Astrocyte (in vitro differentiated cells and primary cell): ENCODE results near the gene AACS. TPM values are rescaled to one million over a fixed set of nuclear protein-coding genes. Genes with fewer than 3 reads are reported as not detected.

Experiments
- DNase-seq: peaks from one replicate; pipeline ENCODE4 v3.0.0-alpha.2; 2010; ENCODE audit warnings: low read depth
- FAIRE-seq: peaks from 2 replicates; lab custom pipeline; 2011; peaks lifted over from hg19 to GRCh38; lab: Jason Lieb, UNC
- H2AFZ ChIP-seq: 2 replicates; pipeline ENCODE4 v1.6.0; 2012; ENCODE audit warnings: low read depth, low read length, inconsistent platforms
- H3K27ac ChIP-seq: 2 replicates; pipeline ENCODE4 v1.5.1; 2011; ENCODE audit warnings: low read depth, low read length, inconsistent platforms
- H3K27me3 ChIP-seq: 2 replicates; pipeline ENCODE4 v1.6.0; 2011; ENCODE audit warnings: low read length, inconsistent platforms; ENCODE audit not compliant: insufficient read depth
- H3K36me3 ChIP-seq: 2 replicates; pipeline ENCODE4 v1.5.1; 2011; ENCODE audit warnings: low read length, inconsistent platforms; ENCODE audit not compliant: insufficient read depth
- H3K4me1 ChIP-seq: 2 replicates; pipeline ENCODE4 v1.5.1; 2011; ENCODE audit warnings: low read length, inconsistent platforms; ENCODE audit not compliant: insufficient read depth
- H3K4me2 ChIP-seq: 2 replicates; pipeline ENCODE4 v1.6.0; 2012; ENCODE audit warnings: low read length, inconsistent platforms
- H3K4me3 ChIP-seq: 2 replicates; pipeline ENCODE4 v1.5.1; 2011; ENCODE audit warnings: low read depth, mild to moderate bottlenecking, low read length, inconsistent platforms; ENCODE audit not compliant: insufficient read depth
- H3K79me2 ChIP-seq: 2 replicates; pipeline ENCODE4 v1.6.0; 2012; ENCODE audit warnings: mild to moderate bottlenecking, low read length, inconsistent platforms; ENCODE audit not compliant: insufficient read depth
- H3K9ac ChIP-seq: 2 replicates; pipeline ENCODE4 v1.6.0; 2012; ENCODE audit warnings: mild to moderate bottlenecking, low read length, inconsistent platforms
- H3K9me3 ChIP-seq: 2 replicates; pipeline ENCODE4 v1.5.1; 2012; ENCODE audit warnings: low read depth, mild to moderate bottlenecking, low read length, inconsistent platforms; ENCODE audit not compliant: insufficient read depth
- H4K20me1 ChIP-seq: 2 replicates; pipeline ENCODE4 v1.6.0; 2012; ENCODE audit warnings: low read length, inconsistent platforms; ENCODE audit not compliant: insufficient read depth
- H3K27ac Mint-ChIP-seq: one replicate; pipeline ENCODE4 v1.8.0; 2021; ENCODE audit warnings: mild to moderate bottlenecking, mixed read lengths; ENCODE audit not compliant: unreplicated experiment
- H3K27me3 Mint-ChIP-seq: one replicate; pipeline ENCODE4 v1.8.0; 2021; ENCODE audit warnings: low read depth, mixed read lengths; ENCODE audit not compliant: unreplicated experiment
- H3K36me3 Mint-ChIP-seq: one replicate; pipeline ENCODE4 v1.8.0; 2021; ENCODE audit warnings: low read depth, mixed read lengths; ENCODE audit not compliant: unreplicated experiment
- H3K4me1 Mint-ChIP-seq: one replicate; pipeline ENCODE4 v1.8.0; 2021; ENCODE audit warnings: low read depth, mixed read lengths; ENCODE audit not compliant: unreplicated experiment
- H3K4me3 Mint-ChIP-seq: one replicate; pipeline ENCODE4 v1.8.0; 2021; ENCODE audit warnings: mild to moderate bottlenecking, moderate library complexity, mixed read lengths; ENCODE audit not compliant: unreplicated experiment
- H3K9me3 Mint-ChIP-seq: one replicate; pipeline ENCODE4 v1.8.0; 2021; ENCODE audit warnings: mild to moderate bottlenecking, mixed read lengths; ENCODE audit not compliant: unreplicated experiment
- EZH2 ChIP-seq: IDR thresholded peaks from 2 replicates; pipeline ENCODE4 v1.6.1; 2012; ENCODE audit warnings: mild to moderate bottlenecking, low read length, inconsistent platforms; ENCODE audit not compliant: insufficient read depth
- total RNA-seq: library from RNA; stranded (reverse); gene quantifications from 2 replicates; pipeline ENCODE4 v1.2.1, GENCODE V29; 2021
- TF ChIP-seq, protein P1 (sequence below): IDR thresholded peaks from 2 replicates; pipeline ENCODE4 v1.5.1; 2011; ENCODE audit warnings: low read depth, mild to moderate bottlenecking, inconsistent platforms, low read length, moderate library complexity; ENCODE audit not compliant: insufficient read depth

The AACS gene
- total RNA-seq, 1 donor from 2014 or later, result 22.5 TPM

DNA sequence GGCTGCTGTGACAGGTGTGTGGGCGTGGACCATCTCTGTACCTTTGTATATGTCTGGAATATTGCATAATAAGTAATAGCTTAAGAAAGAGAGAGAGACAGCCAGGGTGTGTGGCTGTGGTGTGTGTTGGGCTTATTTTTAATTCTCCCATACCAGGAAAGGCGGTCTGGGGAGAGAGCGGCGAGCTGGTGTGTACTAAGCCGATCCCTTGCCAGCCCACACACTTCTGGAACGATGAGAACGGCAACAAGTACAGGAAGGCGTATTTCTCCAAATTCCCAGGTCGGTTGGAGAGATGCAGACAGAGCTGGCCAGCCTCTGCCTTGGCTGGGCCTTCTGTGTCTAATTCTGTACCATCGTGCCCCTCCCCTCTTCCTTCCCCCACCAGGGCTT lies 63.9 kb downstream of the AACS start:
- Mint-ChIP-seq H3K4me1 (peaks cover 9% of the 10 kb centered on the region), H3K4me3 (no peak overlapping the region), H3K36me3 (peaks cover 26% of the 10 kb centered on the region), H3K27me3 (no peaks in the 10 kb centered on the region), H3K27ac (no peak overlapping the region), H3K9me3 (no peaks in the 10 kb centered on the region)
- Histone ChIP-seq H3K27ac (no peak overlapping the region), H3K4me3 (no peak overlapping the region), H3K9ac (no peak overlapping the region), H3K4me2 (no peak overlapping the region), H4K20me1 (no peaks in the 10 kb centered on the region), H3K36me3 (peaks cover 20% of the 10 kb centered on the region), H3K79me2 (no peaks in the 10 kb centered on the region), H3K4me1 (no peaks in the 10 kb centered on the region), H3K9me3 (no peaks in the 10 kb centered on the region), H2AFZ (no peak overlapping the region), H3K27me3 (no peaks in the 10 kb centered on the region)
- TF ChIP-seq EZH2, result no peak
- TF ChIP-seq, protein P1, sequence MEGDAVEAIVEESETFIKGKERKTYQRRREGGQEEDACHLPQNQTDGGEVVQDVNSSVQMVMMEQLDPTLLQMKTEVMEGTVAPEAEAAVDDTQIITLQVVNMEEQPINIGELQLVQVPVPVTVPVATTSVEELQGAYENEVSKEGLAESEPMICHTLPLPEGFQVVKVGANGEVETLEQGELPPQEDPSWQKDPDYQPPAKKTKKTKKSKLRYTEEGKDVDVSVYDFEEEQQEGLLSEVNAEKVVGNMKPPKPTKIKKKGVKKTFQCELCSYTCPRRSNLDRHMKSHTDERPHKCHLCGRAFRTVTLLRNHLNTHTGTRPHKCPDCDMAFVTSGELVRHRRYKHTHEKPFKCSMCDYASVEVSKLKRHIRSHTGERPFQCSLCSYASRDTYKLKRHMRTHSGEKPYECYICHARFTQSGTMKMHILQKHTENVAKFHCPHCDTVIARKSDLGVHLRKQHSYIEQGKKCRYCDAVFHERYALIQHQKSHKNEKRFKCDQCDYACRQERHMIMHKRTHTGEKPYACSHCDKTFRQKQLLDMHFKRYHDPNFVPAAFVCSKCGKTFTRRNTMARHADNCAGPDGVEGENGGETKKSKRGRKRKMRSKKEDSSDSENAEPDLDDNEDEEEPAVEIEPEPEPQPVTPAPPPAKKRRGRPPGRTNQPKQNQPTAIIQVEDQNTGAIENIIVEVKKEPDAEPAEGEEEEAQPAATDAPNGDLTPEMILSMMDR, result no peak
- DNase-seq, result no peak
- FAIRE-seq, result no peak

DNA sequence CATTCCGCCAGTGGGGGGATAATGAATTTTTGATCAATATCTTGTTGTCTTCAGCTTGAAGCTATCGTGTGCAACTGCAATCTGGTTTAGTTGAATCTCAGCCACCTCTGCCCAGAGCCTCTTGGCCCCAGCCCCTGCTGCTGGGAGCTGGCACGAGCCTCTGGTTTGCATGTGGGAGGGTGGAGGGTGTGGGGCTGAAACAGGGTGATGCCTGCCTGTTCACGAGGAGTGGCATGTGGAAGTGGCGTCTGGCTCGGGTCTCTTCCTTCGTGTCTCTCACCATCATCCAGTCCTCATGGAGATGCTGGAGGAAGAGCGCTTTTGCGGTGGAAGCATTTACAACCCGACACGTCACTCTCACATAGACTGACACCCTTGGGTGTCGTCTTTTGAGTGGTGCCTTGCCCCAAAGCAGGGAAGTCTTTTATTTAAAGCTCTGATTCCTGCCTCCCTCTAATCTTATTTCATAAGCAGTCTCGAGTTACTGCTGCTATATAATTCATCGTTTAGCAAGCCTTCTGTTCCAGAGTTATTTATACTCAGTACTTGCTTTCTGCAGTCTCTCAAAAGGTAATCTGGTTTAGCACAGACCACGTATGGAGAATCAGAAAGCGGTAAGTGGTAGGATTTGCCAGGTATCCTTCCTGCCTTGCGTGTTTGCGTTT lies 64.5 kb downstream of the AACS start:
- Histone ChIP-seq H3K79me2 (no peaks in the 10 kb centered on the region), H3K9ac (no peak overlapping the region), H3K4me1 (no peaks in the 10 kb centered on the region), H3K27me3 (no peaks in the 10 kb centered on the region), H3K9me3 (no peaks in the 10 kb centered on the region), H4K20me1 (no peaks in the 10 kb centered on the region), H3K36me3 (peaks cover 17% of the 10 kb centered on the region), H3K4me2 (no peak overlapping the region), H3K4me3 (no peak overlapping the region), H3K27ac (no peak overlapping the region), H2AFZ (no peak overlapping the region)
- Mint-ChIP-seq H3K36me3 (peaks cover 26% of the 10 kb centered on the region), H3K4me3 (no peak overlapping the region), H3K27ac (no peak overlapping the region), H3K27me3 (no peaks in the 10 kb centered on the region), H3K9me3 (no peaks in the 10 kb centered on the region), H3K4me1 (peaks cover 9% of the 10 kb centered on the region)
- DNase-seq (no peak), FAIRE-seq (no peak)
- TF ChIP-seq, protein P1, result no peak
- no peak for TF ChIP-seq EZH2

DNA sequence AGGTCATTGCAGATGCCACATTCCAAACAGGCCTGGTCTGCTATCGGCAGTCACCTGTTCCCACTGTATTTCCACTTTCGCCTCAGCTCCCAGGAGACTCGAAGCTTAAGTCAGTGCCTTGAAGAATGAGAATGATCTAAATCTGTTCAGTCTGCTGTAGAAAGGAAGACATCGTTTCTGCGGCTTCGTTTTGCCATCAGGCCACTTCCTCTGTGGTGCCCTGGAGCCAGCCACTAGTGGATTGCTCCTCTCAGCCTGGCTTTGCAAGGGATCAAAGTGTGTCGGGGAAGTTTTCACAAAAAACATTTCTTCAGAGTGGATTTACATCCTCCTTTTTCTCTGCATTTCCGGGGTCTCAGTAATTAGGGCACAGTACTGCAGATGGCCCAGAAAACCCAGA lies 66.7 kb downstream of the AACS start:
- no peak overlapping the region for H3K9ac ChIP-seq
- Mint-ChIP-seq H3K4me1 (peaks cover 7% of the 10 kb centered on the region), H3K4me3 (no peak overlapping the region), H3K27me3 (no peaks in the 10 kb centered on the region), H3K27ac (no peak overlapping the region), H3K9me3 (no peaks in the 10 kb centered on the region), H3K36me3 (peaks cover 29% of the 10 kb centered on the region)
- H3K27me3 ChIP-seq, result no peaks in the 10 kb centered on the region
- H3K4me1 ChIP-seq, result no peaks in the 10 kb centered on the region
- H3K36me3 ChIP-seq, result peaks cover 6% of the 10 kb centered on the region
- no peak overlapping the region for H3K4me3 ChIP-seq
- H3K79me2 ChIP-seq, result no peaks in the 10 kb centered on the region
- TF ChIP-seq, protein P1, result no peak
- TF ChIP-seq EZH2, result no peak
- FAIRE-seq, result no peak
- no peaks in the 10 kb centered on the region for H4K20me1 ChIP-seq
- H3K4me2 ChIP-seq, result no peak overlapping the region
- no peaks in the 10 kb centered on the region for H3K9me3 ChIP-seq
- no peak for DNase-seq
- H2AFZ ChIP-seq, result no peak overlapping the region
- no peak overlapping the region for H3K27ac ChIP-seq
